Activated naive CD4-positive, alpha-beta T cell treated with anti-CD3 and anti-CD28 coated beads, Interleukin-2, amount 50 U/mL, for 24 hours (primary cell): Measurements from ENCODE around the gene CD7.
"Not testable (repeated sequence)": the region's sequence is repeated elsewhere in the genome, so short reads cannot be mapped to it uniquely, and the experiment has no call there.

ENCODE experiments used
- H3K27ac Mint-ChIP-seq: one replicate; pipeline ENCODE4 v1.8.0; 2021; ENCODE audit warnings: mild to moderate bottlenecking, mixed read lengths
- H3K27me3 Mint-ChIP-seq: one replicate; pipeline ENCODE4 v1.8.0; 2021; ENCODE audit warnings: mixed read lengths
- H3K36me3 Mint-ChIP-seq: one replicate; pipeline ENCODE4 v1.8.0; 2021; ENCODE audit warnings: mixed read lengths
- H3K4me1 Mint-ChIP-seq: one replicate; pipeline ENCODE4 v1.8.0; 2021; ENCODE audit warnings: mixed read lengths
- H3K4me3 Mint-ChIP-seq: one replicate; pipeline ENCODE4 v1.8.0; 2021; ENCODE audit warnings: mild to moderate bottlenecking, mixed read lengths
- H3K9me3 Mint-ChIP-seq: one replicate; pipeline ENCODE4 v1.8.0; 2021; ENCODE audit warnings: mixed read lengths

CD7 gene

DNA sequence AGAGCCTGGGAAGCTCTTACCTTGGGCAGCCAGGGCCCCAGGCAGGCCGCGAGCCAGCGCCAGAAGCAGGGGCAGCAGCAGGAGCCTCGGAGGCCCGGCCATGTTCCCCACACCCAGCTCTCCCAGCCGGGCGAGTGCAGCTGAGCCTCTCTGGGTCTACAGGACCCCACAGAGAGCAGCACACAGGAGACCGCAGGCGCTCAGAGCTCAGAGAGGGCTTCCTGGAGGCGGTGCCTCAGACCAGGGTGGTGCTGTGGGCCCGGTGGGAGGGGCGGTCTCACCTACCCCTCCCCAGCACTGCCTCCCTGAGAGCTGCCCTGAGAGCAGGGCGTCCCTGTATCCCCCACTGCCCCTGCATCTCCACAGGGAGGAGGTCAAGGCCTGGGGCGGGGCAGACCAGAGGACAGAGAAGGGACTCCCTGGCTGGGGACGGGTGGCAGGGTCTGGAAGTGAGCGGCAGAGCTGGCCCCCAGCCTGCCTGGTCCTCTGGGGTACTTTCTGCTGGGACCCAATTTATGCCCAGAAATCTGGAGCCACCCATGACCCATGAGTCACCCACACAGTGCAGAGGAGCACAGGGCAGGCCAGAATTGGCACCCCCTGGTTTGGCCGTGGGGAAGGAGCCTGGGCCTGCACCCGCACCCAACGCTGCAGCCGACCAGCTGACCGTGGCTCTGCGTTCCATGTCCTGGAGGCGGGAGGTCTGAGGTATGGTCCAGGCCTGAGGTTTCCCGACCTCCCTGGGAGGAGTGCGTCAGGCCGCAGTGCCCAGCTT, at the start of gene CD7:
CD7 (minus strand) TSS at position 215 of the 775 bp plus-strand sequence; CDS start at position 102, 113 bp downstream.
- H3K27ac Mint-ChIP-seq: peak within 1 kb of the TSS; percentile 90
- H3K4me1 Mint-ChIP-seq: peaks cover 27% of the 10 kb centered on the region
- no peak within 1 kb of the TSS for H3K4me3 Mint-ChIP-seq
- H3K27me3 Mint-ChIP-seq: no peaks in the 10 kb centered on the region
- no peaks in the 10 kb centered on the region for H3K9me3 Mint-ChIP-seq
- peaks cover 5% of the 10 kb centered on the region for H3K36me3 Mint-ChIP-seq

DNA sequence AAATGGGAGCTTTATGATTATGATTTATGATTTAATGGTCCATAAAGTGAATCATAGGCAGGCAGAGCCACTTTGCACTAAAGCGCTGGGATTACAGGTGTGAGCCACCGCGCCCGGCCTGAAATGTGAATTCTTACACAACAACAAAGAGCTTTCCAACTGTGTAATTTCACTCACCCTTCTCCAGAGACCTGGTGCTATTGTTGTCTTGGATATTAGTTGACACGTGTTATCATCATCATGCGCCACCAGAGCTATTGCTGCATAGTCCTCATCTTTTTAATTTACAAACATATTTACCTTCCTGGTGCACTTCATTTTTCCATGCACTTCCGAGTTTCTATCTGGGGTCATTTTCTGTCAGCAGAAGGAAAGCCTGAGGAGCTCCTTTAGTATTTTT, 49.3 kb upstream of the CD7 start:
- Mint-ChIP-seq H3K4me3 (no peak overlapping the region), H3K27ac (no peak overlapping the region), H3K4me1 (peaks cover 9% of the 10 kb centered on the region), H3K36me3 (no peaks in the 10 kb centered on the region), H3K9me3 (no peaks in the 10 kb centered on the region), H3K27me3 (peaks cover 10% of the 10 kb centered on the region)

DNA sequence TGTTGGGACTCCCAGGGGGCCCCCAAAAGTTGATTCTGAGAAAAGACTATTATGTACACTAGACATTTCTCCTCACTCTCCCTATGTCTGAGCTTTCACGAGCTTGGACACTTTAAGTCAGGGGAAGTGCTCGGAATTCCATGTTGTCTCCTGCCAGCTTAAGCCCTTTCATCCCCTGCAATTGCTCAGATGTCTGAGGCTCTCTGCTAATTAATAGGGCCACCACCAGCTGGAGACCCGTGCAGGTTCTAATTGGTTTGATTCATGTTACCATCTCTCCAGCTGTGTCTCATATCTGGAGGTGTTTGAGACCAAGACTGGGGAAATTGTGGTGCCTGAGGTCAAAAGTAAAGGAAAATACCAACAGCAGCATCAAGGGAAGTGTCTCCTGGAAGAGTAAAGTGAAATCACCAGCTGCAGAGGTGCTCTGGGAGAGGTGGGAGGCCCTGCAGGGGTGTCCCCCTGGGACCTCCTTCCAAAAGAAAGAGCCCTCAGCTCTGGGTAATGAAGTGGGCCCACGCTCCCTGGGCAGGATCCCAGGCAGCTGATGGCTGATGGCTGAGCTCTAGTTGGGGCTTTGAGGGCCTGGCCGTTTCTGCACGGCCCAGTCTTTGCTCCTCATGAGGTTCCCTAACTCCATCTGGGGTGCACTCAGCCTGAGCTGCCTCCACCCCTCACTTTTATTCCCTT, 48.3 kb upstream of the CD7 start:
- no peak overlapping the region for H3K27ac Mint-ChIP-seq
- H3K9me3 Mint-ChIP-seq: no peaks in the 10 kb centered on the region
- no peaks in the 10 kb centered on the region for H3K36me3 Mint-ChIP-seq
- peaks cover 5% of the 10 kb centered on the region for H3K27me3 Mint-ChIP-seq
- no peak overlapping the region for H3K4me3 Mint-ChIP-seq
- peaks cover 4% of the 10 kb centered on the region for H3K4me1 Mint-ChIP-seq

DNA sequence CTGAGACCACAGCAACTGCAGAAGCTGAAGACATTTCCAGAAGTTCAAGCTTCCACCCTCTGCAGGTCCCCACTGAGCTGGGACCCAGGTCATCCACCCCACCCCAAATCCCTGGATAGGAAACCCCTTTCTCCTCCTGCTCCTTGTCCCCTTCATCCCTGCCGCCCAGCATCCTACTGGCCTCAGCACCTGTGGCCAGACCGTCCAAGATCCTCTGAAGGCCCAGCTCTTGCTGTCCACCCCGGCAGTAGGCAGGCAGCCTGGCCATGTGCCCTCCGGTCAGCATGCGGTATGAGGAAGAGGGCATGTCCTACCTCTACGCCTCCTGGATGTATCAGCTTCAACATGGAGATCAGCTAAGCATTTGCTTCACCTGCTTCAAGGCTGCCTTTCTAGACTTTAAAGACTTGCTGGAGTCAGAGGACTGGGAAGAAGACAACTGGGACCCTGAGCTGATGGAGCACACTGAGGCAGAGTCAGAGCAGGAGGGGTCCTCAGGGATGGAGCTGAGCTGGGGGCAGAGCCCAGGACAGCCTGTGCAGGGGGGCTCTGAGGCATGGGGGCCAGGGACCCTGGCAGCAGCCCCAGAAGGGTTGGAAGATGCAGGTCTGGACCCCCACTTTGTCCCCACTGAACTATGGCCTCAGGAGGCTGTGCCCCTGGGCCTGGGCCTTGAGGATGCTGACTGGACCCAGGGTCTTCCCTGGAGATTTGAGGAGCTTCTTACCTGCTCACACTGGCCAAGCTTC, 44.7 kb upstream of the CD7 start:
- H3K9me3 Mint-ChIP-seq: no peaks in the 10 kb centered on the region
- H3K27ac Mint-ChIP-seq: no peak overlapping the region
- H3K4me3 Mint-ChIP-seq: no peak overlapping the region
- no peaks in the 10 kb centered on the region for H3K27me3 Mint-ChIP-seq
- H3K4me1 Mint-ChIP-seq: peaks cover 9% of the 10 kb centered on the region
- H3K36me3 Mint-ChIP-seq: no peaks in the 10 kb centered on the region

DNA sequence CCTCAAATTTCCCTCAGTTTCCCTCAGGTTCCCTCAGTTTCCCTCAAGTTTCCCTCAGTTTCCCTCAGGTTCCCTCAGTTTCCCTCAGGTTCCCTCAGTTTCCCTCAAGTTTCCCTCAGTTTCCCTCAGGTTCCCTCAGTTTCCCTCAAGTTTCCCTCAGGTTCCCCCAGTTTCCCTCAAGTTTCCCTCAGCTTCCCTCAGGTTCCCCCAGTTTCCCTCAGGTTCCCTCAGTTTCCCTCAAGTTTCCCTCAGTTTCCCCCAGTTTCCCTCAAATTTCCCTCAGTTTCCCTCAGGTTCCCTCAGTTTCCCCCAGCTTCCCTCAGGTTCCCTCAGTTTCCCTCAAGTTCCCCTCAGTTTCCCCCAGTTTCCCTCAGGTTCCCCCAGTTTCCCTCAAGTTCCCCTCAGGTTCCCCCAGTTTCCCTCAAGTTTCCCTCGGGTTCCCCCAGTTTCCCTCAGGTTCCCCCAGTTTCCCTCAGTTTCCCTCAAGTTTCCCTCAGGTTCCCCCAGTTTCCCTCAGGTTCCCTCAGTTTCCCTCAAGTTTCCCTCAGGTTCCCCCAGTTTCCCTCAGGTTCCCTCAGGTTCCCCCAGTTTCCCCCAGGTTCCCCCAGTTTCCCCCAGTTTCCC, 42.2 kb upstream of the CD7 start:
- H3K4me3 Mint-ChIP-seq, H3K27ac Mint-ChIP-seq, H3K27me3 Mint-ChIP-seq, H3K9me3 Mint-ChIP-seq, H3K4me1 Mint-ChIP-seq, H3K36me3 Mint-ChIP-seq: not testable (repeated sequence)

DNA sequence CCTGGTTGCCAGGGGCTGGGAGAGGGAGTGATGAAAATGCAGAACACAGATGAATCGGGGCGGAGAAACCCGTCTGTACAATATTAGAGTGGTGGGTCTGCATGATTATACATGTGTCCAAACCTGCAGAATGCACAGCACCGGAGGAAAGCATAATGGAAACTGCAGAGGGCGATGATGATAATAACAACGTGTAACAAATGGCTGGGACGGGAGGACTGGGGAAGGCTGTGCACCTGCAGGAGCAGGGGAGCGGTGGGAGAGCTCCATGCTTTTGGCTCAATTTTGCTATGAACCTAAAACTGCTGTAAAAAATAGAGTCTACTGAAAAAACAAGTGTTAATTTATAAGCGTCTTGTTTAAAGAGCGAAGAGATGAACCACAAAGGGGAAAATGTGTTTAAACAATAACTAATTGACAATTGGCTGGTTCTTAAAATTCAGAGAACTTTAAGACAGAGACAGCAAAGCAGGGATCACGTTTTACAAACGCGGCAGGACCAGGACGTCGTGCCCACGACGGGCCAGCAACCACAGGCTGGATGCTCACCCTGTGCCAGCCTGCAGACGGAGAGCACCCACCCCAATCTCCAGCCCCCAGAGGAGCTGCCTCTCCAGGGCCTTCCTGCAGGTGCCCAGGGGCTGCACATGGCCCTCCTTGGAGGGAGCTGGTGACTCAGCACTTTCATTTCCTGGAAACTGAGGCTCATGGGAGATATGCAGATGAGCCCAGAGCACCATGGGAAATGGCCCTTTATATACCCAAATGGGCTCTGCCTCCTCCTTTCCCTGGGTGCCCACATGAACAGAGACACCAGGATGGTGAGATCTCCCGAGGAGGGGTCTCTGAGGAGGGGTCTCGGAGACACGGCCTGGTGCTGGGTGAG, 41.3 kb upstream of the CD7 start, which contains the start of gene TEX19:
TEX19 (plus strand) TSS at position 783 of the 886 bp plus-strand sequence. CDS start 2,904 bp downstream, outside the sequence.
- Mint-ChIP-seq H3K27me3 (no peaks in the 10 kb centered on the region), H3K9me3 (no peaks in the 10 kb centered on the region), H3K27ac (peak within 1 kb of the TSS; percentile 3), H3K4me3 (peak within 1 kb of the TSS; percentile 20), H3K4me1 (peaks cover 9% of the 10 kb centered on the region), H3K36me3 (no peaks in the 10 kb centered on the region)

DNA sequence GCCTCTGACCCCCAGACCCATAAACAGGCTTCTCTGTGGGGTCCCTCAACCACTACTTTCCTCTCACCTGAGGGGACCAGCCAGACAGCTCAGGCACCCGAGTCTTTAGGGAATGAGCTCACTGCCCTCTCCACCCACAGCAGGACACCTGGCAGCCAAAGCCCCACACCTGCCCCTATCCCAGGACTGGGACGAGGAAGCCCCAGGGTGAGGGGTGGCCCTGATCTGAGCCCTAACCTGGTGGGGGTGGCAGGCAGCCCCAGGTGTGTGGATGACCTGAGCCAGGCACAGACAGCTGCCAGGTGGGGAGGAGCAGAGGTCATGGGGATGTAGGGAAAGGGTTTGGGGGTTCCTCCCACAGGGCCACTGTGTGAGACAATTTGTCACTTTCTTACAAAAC, 40.0 kb upstream of the CD7 start:
- H3K36me3 Mint-ChIP-seq: no peaks in the 10 kb centered on the region
- peaks cover 9% of the 10 kb centered on the region for H3K4me1 Mint-ChIP-seq
- no peak overlapping the region for H3K4me3 Mint-ChIP-seq
- H3K27ac Mint-ChIP-seq: no peak overlapping the region
- H3K9me3 Mint-ChIP-seq: no peaks in the 10 kb centered on the region
- H3K27me3 Mint-ChIP-seq: no peaks in the 10 kb centered on the region

DNA sequence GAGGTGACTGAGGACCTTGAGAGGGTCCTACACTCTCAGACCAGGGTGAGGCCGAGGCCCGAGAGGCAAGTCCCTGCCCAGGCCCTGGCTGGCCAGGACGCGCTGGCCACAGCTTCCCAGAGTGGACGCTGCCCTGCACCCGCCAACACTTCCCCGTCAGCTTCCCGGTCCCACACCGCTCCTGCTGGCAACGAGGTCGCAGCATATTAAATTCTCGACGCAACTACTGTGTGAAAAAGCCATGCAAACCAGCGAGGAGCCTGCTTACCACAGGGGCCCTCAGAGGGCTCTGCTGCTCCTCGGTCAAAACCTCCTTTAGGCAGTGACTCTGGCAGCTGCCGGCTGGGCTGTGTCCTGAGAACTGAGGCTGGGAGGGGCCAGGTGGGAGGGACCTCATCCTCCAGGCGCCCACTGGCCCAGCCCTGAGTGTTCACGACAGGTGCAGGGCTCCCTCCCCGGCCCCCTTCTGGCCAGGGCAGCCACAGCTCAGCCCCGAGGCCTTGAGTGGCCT, 39.5 kb upstream of the CD7 start:
- Mint-ChIP-seq H3K4me1 (peaks cover 9% of the 10 kb centered on the region), H3K9me3 (no peaks in the 10 kb centered on the region), H3K27ac (no peak overlapping the region), H3K27me3 (no peaks in the 10 kb centered on the region), H3K4me3 (no peak overlapping the region), H3K36me3 (no peaks in the 10 kb centered on the region)

DNA sequence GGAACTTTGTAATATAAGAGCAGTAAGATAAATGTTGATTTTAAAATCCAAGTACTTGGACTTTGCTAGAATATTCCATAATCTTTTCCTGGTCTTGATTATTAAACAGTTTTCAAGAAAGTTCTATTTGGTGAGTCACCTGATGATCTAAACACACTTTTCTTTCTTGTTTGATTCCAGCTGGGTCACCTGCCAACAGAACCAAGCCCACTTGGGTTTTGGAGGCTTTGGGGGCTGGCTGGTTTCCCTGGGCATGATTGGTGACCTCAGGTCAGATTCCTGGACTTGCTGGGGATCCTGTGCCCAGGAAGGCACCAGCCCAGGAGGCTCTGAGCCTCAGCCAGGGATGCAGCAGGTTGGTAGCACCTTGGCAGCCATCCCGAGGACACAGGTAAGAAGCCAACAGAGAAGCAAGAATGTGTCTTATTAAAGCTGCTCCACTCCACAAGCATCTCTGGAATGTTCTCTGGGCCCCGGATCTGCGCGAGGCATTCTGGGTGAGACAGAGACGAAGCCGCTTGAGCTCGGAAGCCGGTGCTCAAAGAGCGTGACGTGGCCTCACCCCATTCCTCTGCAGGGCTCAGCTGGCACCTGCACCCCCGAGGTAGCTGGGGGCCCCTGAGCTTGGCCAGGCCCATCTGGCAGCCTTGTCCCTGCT, 38.5 kb upstream of the CD7 start:
- Mint-ChIP-seq H3K9me3 (no peaks in the 10 kb centered on the region), H3K36me3 (no peaks in the 10 kb centered on the region), H3K27me3 (no peaks in the 10 kb centered on the region), H3K4me1 (peaks cover 9% of the 10 kb centered on the region), H3K27ac (no peak overlapping the region), H3K4me3 (no peak overlapping the region)

DNA sequence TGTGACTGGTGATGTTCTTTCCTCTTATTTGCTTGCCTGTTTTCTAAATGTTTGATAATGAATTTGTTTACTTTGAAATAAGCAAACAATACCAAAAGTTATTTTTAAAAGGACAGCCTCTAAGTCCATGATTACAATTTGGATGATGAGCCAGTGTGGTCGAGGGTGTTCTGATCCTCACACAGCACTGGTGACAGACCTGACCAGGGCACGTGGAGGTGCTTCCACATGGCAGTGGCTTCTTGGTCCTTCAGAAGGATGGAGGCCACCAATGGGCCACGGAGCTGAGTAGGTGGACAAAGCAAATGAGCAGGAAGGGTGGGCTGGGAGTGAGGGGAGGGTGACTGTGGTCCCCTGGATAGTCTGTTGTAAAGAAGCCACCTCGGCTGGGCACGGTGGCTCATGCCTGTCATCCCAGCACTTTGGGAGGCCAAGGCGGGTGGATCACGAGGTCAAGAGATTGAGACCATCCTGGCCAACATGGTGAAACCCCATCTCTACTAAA, 37.4 kb upstream of the CD7 start:
- Mint-ChIP-seq H3K36me3 (no peaks in the 10 kb centered on the region), H3K4me3 (no peak overlapping the region), H3K27ac (no peak overlapping the region), H3K9me3 (no peaks in the 10 kb centered on the region), H3K27me3 (no peaks in the 10 kb centered on the region), H3K4me1 (peaks cover 9% of the 10 kb centered on the region)

DNA sequence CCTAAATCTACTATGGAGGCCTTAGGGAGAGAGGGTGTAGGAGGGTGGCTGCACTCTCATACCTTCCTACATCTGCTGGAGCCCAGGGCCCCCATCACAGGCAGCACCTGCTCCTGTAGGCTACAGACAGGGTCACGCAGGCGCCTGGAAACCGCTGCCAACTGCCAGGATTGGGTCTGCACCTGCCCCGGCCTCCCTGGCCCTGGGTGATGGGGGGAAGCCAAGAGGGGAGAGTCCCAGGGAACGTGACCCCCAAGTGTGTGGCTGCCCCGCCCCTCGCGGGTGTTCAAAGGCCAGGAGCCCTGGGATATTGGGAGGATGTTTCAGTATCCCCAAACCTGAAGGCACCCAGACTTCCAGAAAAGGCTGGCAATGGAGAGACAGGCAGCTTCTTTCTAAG, 36.1 kb upstream of the CD7 start:
- H3K36me3 Mint-ChIP-seq: no peaks in the 10 kb centered on the region
- peaks cover 6% of the 10 kb centered on the region for H3K4me1 Mint-ChIP-seq
- H3K27me3 Mint-ChIP-seq: peaks cover 2% of the 10 kb centered on the region
- no peak overlapping the region for H3K27ac Mint-ChIP-seq
- H3K4me3 Mint-ChIP-seq: no peak overlapping the region
- H3K9me3 Mint-ChIP-seq: no peaks in the 10 kb centered on the region

DNA sequence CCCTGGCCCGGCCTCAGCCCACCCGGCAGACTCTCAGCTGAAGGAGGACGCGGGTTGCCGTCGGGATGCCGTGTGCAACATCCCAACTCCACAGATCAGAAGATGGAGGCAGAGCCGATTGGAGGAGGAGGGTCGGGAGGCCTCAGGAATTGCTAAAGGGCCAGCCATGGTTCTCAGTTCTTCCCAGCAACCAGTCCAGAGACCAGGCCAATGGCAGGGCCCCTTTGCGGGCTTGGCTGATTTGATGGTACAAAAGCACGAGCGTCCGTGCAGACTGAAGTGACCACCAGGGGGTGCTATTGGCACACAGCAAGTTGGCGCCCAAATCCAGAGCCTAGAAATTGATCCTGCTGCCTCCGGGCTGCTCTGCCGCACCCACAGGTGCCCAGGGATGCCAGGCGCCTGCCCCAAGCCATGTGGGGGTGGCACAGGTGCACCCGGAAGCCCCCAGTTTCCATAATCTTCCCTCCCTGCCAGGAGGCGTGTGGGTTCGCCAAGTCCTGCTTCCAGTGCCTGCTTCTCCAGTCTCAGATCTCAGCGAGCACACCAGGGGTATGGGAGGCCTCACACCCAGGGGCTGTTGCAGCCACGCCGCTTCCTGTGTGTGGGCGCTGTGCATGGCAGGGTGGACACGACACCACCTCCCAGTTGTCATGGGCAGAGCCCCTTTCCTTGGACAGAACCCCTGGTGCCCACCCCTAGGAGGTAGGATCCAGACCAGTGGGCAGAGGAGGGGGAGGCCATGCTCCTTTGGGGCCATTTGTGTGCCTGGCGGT, 34.5 kb upstream of the CD7 start:
- no peaks in the 10 kb centered on the region for H3K9me3 Mint-ChIP-seq
- no peaks in the 10 kb centered on the region for H3K36me3 Mint-ChIP-seq
- H3K4me1 Mint-ChIP-seq: no peaks in the 10 kb centered on the region
- no peak overlapping the region for H3K27ac Mint-ChIP-seq
- peaks cover 2% of the 10 kb centered on the region for H3K27me3 Mint-ChIP-seq
- no peak overlapping the region for H3K4me3 Mint-ChIP-seq

DNA sequence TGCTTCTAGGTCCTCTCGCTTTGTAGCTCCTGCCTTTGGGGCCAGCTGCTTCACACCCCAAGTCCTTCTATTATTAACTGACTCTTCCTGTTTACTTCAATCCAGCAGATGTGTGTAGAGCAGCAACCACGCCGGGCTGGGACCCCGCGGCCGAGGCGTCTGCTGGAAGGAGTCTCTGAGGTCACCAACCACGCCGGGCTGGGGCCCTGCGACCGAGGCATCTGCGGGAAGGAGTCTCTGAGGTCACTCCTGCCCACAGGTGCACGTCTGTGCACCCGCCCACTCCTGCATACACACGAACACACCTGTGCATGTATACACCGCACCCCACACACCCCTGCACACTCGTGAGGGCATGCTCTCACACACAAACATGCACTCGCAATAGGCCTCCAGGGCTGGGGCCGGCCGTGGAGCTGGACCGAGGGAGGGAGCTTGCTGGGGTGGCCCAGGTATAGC, 33.9 kb upstream of the CD7 start:
- peaks cover 6% of the 10 kb centered on the region for H3K4me1 Mint-ChIP-seq
- H3K27ac Mint-ChIP-seq: no peak overlapping the region
- H3K27me3 Mint-ChIP-seq: peaks cover 2% of the 10 kb centered on the region
- H3K9me3 Mint-ChIP-seq: no peaks in the 10 kb centered on the region
- no peaks in the 10 kb centered on the region for H3K36me3 Mint-ChIP-seq
- no peak overlapping the region for H3K4me3 Mint-ChIP-seq
